ENCODE measurements around the gene NMNAT2. TPM values are rescaled to one million over a fixed set of nuclear protein-coding genes. Genes with fewer than 3 reads are reported as not detected.

The NMNAT2 gene
- total and polyA plus RNA-seq, 2 donors (not counting 3 experiments of a cell fraction or from before 2014, with no cell fraction given): 0.28 to 0.38 TPM

- no peak for FAIRE-seq
- Histone ChIP-seq H3K36me3 (ENCODE audit: control insufficient read depth in 2 of 2, extremely low read depth in 1 of 2, insufficient read depth in 2 of 2, low read length in 2 of 2) (no peaks in the 10 kb centered on the region), H3K9me1 (replicated peaks; ENCODE audit: control insufficient read depth, extremely low read depth, insufficient read depth, low read length) (no peaks in the 10 kb centered on the region), H4K20me1 (replicated peaks; ENCODE audit: control insufficient read depth, extremely low read depth, insufficient read depth, low read length) (no peaks in the 10 kb centered on the region), H3K4me3 (replicated peaks in 1 of 3; ENCODE audit: insufficient read depth in 1 of 3, low read depth in 1 of 3, low read length in 3 of 3) (no peak overlapping the region), H3K27me3 (ENCODE audit: control insufficient read depth in 2 of 2, insufficient read depth in 2 of 2, low read length in 2 of 2) (peaks cover 0 to 5% of the 10 kb centered on the region in 2 experiments), H3K4me1 (ENCODE audit: control insufficient read depth, extremely low read depth, insufficient read depth, low read length) (no peaks in the 10 kb centered on the region), H3K79me2 (ENCODE audit: control insufficient read depth, insufficient read depth, low read length) (no peaks in the 10 kb centered on the region), H3K27ac (ENCODE audit: insufficient read depth, low read depth, low read length) (no peak overlapping the region), H3K9me3 (replicated peaks; ENCODE audit: control insufficient read depth, insufficient read depth, low read length) (no peaks in the 10 kb centered on the region), H3K4me2 (ENCODE audit: insufficient read depth, low read length) (no peak overlapping the region), H3K9ac (replicated peaks; ENCODE audit: extremely low read depth, insufficient read depth, low read length) (no peak overlapping the region), H2AFZ (ENCODE audit: low read depth, low read length) (no peak overlapping the region)
- intact Hi-C loops (cut with micrococcal nuclease): no loop called here
- dilution Hi-C loops (cut with MboI; ENCODE audit: extremely low pct_ligation_motif_present, low sequenced_read_pairs): no loop called here
- TF ChIP-seq GATA2 (IDR thresholded peaks at IDR 0.05; ENCODE audit: insufficient read depth, insufficient read length, low read depth, low read length): peak; percentile 8
- no peak for TF ChIP-seq JUN (IDR thresholded peaks at IDR 0.05; ENCODE audit: borderline replicate concordance, insufficient read depth, insufficient read length, low read depth)
- TF ChIP-seq CTCF (IDR thresholded peaks at IDR 0.05; ENCODE audit: extremely low read depth in 1 of 2, insufficient read depth in 1 of 2, low read depth in 1 of 2, low read length in 2 of 2): no peak
- peak; percentile 33 for TF ChIP-seq FOS (IDR thresholded peaks at IDR 0.05; ENCODE audit: borderline replicate concordance, insufficient read depth, low read length)
- TF ChIP-seq MAX (IDR thresholded peaks at IDR 0.05; ENCODE audit: insufficient read depth, insufficient read length): no peak
- no peak for TF ChIP-seq EZH2 (IDR thresholded peaks at IDR 0.05; ENCODE audit: borderline replicate concordance, low read depth, low read length, severe bottlenecking)
- POLR2A ChIA-PET: no interaction called here
- CTCF ChIA-PET: no interaction called here
- no peak for DNase-seq (ENCODE audit: low read depth, low spot score)
- BruUV-seq (replicated peaks): no TSS peak
Measured at GRCh38 chr1:183365676-183366075, 52.5 kb downstream of the NMNAT2 start.
